ENCODE results near the gene GAL3ST1.
"Not testable (repeated sequence)": the region's sequence is repeated elsewhere in the genome, so short reads cannot be mapped to it uniquely, and the experiment has no call there.

The GAL3ST1 gene

DNA sequence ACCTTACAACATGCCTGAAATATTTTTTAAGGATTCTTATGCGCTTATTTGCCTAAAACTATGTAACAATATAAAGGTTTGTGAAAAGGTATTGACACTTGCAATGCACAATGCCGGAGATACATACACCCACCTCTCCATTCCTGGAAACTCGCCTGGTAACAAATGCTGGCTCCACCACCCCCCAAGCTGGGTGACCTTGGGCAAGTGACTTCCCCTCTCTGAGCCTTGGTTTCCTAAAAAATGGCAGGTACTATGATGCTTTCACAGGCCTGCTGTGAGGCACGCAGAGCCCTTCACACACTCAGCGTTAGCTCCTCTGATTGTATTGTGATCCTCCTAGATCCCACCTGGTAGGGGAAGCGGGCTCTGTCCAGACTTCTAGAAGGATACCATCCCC lies 2.3 kb downstream of the GAL3ST1 start:
- intact Hi-C loops (cut with DNase I) = no loop called here
- no peak for DNase-seq

- no peak for DNase-seq
- intact Hi-C loops (cut with DNase I) = no loop called here
These were observed 4.7 kb downstream of the GAL3ST1 start for GRCh38 chr22:30569674-30570202.

GRCh38 chr22:30568137-30568805 lies 6.2 kb downstream of the GAL3ST1 start:
- no peak for DNase-seq
- intact Hi-C loops (cut with DNase I) = no loop called here

DNA sequence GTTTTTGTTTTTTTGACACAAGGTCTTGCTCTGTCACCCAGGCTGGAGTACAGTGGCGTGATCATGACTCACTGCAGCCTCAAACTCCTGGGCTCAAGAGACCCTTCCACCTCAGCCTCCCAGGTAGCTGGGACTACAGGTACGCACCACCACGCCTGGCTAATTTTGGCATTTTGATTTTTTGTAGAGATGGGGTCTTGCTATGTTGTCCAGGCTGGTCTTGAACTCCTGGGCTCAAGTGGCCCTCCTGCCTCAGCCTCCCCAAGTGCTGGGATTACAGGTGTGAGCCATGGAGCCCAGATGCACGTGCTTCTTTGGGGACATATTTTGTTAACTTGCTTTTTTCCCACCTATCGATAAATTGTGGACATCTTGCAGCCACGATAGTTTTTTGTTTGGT lies 7.2 kb downstream of the GAL3ST1 start:
- DNase-seq; intact Hi-C loops (cut with DNase I): not testable (repeated sequence)

DNA sequence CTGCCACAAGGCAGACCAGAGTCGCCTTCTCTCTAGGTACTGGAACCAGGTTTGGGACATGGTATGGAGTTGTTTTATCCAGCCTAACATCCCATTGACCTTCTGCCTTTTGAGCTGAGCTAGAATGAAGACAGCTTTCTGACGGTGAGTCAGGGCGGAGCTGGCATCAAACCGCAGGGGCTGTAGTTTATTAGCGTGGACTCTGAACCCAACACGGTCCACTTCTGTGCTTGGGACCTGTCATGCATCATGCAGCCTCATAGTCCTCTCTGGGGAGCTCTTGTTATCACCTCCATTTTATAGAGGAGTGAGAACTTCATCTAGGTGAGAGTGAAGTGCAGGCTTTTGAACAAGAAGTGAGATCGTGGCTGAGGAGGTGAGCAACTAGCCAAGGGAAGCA lies 8.3 kb downstream of the GAL3ST1 start:
- intact Hi-C loops (cut with DNase I) = no loop called here
- DNase-seq = no peak

DNA sequence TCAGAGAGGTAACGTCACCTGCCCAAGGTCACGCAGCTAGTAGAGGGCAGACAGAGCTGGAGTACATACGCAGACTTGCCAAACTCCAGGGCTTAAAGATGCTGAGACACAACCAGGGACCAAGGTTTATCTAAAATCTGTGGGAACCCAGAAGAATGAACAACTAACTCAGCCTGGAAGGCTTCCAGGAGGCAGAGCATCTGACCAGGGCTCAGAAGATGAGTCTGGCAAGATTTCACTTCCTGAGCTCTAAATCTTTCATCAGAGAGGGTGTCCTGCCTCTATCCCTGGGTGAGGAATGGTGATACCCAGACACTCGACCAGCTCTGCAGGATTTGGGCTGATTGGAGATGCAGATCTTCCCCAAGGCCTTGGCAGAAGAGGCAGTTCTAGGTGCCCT lies 9.1 kb downstream of the GAL3ST1 start:
- peak in 6 of 42 donors; percentile 23 to 69 (median 30) for DNase-seq
- intact Hi-C loops (cut with DNase I) = no loop called here

DNA sequence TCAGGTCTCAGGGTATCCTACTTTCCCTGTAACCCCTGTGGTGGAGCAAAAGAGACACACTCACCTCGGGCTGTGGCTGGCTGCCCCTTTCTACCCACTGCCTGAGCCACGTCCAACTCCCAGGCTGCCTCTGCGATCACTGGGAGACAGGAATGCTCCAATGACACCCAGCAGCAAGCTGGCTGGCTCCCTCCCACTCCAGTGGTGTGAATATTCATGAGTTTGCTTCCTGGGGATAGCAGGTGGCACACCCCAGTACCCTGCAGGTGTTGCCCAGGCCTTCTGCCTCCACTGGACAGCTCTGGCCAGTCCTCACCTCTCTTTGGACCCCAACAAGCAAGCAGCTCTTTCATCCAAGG lies 9.7 kb downstream of the GAL3ST1 start:
- peak in 24 of 42 donors; percentile 22 to 75 (median 48) for DNase-seq
- intact Hi-C loops (cut with DNase I) = no loop called here

DNA sequence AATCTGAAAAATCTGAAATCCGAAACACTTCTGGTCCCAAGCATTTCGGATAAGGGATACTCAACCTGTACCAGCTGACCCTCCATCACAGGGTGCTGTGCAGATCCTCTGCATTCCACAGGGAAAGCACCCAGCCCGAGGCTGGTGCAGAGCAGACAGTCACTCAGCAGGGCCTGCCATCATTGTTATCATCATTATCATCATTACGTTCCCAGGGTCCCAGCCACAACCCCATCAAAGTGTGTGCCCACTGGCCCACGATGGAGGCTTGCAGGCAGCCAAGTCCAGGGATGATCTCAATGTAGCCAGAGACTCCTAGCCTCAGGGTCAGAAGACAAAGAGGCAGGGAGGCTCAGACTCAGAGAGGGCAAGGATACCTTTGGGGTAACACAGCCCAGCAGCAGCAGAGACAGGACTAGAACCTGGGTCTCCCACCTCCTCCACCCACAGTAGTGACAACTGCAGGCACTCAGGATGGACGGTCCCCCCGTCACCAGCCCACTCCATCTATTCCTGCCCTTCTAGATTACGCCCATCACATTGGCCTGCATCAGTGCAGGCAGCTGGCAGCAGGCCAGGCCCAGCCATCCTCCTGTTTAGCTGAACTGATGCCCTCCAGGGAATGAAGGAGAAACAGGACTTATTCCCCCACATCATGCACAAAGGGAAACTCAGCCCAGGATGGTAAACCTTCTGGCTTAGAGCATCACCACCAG lies 10.3 kb downstream of the GAL3ST1 start:
- intact Hi-C loops (cut with DNase I) = no loop called here
- DNase-seq = peak in 25 of 42 donors; percentile 28 to 77 (median 51)

GRCh38 chr22:30562366-30562765 lies 12.1 kb downstream of the GAL3ST1 start:
- intact Hi-C loops (cut with DNase I) = no loop called here
- no peak for DNase-seq

GRCh38 chr22:30561402-30562189 lies 12.9 kb downstream of the GAL3ST1 start:
- DNase-seq = no peak

GRCh38 chr22:30560643-30561202 lies 13.7 kb downstream of the GAL3ST1 start:
- intact Hi-C loops (cut with DNase I) = not testable (repeated sequence)

More at GRCh38 chr22:30561402-30562189, 12.9 kb downstream of the GAL3ST1 start:
- intact Hi-C loops (cut with DNase I) = no loop called here

GRCh38 chr22:30559889-30560288 lies 14.6 kb downstream of the GAL3ST1 start:
- DNase-seq = no peak
- intact Hi-C loops (cut with DNase I) = no loop called here

More at GRCh38 chr22:30560643-30561202, 13.7 kb downstream of the GAL3ST1 start:
- DNase-seq = not testable (repeated sequence)

GRCh38 chr22:30557243-30557642 lies 17.2 kb downstream of the GAL3ST1 start:
- intact Hi-C loops (cut with DNase I) = no loop called here
- no peak for DNase-seq

DNA sequence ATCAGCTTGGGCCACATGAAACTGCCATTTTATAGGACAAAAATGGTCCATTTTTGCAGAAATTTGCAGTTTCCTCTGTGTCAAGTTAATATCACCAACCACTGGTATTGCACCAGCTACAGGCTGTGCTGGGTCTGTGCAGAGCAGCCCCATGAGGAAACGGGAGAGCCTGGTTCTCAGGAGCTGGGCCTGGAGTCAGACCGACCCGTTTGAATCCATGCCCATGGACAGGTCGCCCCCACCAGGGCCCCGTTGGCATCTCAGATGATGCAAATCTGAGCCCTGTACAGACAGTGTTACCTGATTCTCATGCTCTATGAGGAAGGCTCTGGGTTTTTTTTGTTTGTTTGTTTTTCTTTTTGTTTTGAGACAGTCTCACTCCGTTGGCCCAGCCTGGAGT lies 18.1 kb downstream of the GAL3ST1 start:
- intact Hi-C loops (cut with DNase I) = no loop called here
- no peak for DNase-seq

DNA sequence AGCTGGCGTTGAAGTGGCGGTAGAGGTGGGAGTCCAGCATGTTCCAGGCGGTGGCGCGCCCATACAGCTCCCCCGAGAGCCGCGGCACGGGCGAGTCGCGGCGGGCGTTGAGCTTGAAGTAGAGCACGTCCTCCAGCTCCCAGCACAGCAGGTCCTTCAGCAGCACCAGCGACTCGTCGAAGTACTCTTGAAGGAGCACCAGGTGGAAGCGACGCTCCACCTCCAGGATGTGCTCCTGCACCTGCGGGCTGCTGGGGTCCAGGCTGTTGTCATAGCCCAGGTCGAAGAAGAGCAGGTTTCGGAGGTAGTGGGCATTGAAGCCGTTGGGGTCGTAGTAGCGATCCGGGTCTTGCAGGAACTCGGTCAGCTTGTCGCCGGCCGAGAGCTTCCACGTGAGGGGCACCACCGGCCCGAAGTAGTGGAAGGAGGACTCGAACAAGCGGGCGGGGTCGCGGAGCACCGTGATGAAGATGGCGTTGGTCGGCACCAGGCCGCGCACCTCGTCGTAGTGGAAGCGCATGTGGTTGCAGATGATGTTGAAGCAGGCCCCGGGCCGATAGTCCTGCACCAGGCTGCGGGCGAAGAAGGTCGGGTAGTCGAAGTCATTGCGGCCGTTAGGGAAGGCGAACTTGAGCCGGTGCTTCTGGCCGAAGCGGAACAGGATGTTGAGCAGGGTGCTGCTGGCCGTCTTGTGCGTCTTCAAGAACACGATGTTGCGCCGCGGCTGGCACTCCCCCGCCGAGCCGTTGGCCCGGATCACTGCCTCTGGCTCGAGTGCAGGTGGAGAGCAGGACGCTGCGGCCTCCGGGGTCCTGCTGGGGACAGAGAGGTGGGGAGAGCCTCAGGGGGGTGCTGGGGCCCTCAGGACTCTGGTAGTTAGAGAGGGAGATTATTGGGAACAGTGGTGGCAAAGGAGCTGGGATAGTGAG lies 18.9 kb downstream of the GAL3ST1 start:
- DNase-seq = no peak
- intact Hi-C loops (cut with DNase I) = no loop called here

- no peak for DNase-seq
- intact Hi-C loops (cut with DNase I) = no loop called here
These were observed 20.5 kb downstream of the GAL3ST1 start for GRCh38 chr22:30553971-30554370.

DNA sequence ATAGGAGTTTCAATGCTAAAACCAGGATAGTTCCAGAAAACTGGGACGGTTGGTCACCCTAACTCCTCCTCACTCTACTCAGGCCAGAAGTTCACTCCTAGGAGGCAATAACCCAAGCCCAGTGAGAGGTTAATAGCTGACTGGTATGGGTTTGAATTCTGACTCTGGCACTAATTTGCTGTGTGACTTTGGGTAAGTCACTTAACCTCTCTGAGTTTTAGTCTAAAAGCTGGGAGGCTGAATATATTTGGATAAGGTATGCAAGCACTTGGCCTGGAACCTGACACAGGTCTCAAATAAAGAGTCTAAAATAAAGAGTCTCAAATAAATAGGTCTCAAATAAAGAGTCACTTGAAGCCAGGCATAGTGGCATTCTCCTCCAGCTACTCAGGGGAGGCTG lies 21.7 kb downstream of the GAL3ST1 start:
- intact Hi-C loops (cut with DNase I) = no loop called here
- no peak for DNase-seq

- intact Hi-C loops (cut with DNase I); DNase-seq: not testable (repeated sequence)
These were observed 22.7 kb downstream of the GAL3ST1 start for GRCh38 chr22:30551813-30552212.

Data from head of caudate nucleus (tissue), 42 donors.